ENCODE data around the gene MIGA2. TPM values are rescaled to one million over a fixed set of nuclear protein-coding genes. Genes with fewer than 3 reads are reported as not detected.
A peak's percentile ranks its signal among the peaks of the same experiment; 100 is the strongest.

Gene MIGA2
- total and polyA plus RNA-seq, 2 of the 4 experiments (the other 2 are of a cell fraction), result 12.5 to 25.3 TPM

DNA sequence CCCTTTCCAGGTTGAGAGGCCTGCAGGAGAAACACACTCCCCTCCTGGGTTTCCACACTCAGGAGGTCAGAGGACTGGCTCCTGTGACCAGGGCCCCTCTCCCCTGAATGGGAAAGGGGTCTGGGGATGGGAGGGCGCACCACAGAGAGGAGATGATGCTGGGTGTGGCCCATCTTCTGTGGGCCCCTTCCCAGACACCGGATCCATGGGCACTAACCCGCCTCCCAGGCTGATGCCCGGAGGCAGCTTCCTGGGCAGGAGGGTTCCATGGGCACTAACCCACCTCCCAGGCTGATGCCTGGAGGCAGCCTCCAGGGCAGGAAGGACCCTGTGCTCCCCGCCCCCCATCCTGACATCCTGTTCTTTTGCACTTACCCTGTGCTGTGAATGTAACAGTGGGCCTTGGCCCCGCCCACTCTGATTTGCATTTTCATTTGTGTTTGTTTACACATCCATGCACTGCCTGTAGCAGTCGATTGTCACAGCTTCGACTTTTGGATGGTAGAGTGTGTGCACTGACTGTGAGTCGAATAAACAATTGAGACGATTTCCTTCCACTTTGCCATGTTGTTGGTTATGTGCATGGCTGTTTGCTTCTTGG lies 35.2 kb downstream of the MIGA2 start:
- dilution Hi-C loops (cut with HindIII; ENCODE audit: low sequenced_read_pairs, unreplicated experiment), result no loop called here
- in situ Hi-C loops (cut with MboI; ENCODE audit: low sequenced_read_pairs), result no loop called here
- Histone ChIP-seq H3K9ac (ENCODE audit: low read depth, low read length) (no peak overlapping the region), H2BK120ac (ENCODE audit: low read depth, low read length) (no peak overlapping the region), H3K27ac (ENCODE audit: insufficient read depth, low read length) (no peak overlapping the region), H2AK5ac (ENCODE audit: low read depth, low read length) (no peak overlapping the region), H3K4me3 (ENCODE audit: insufficient read depth, low read depth, low read length) (no peak overlapping the region), H2AFZ (replicated peaks; ENCODE audit: low read length, poor library complexity) (no peak overlapping the region), H2BK15ac (ENCODE audit: low read depth, low read length) (no peak overlapping the region), H3K9me1 (ENCODE audit: insufficient read depth, low read length) (0 out of 2 replicates have a peak, but pooled peaks cover 6% of the 10 kb centered on the region), H4K5ac (ENCODE audit: low read depth, low read length) (no peak overlapping the region), H4K91ac (ENCODE audit: insufficient read depth, low read depth, low read length) (no peak overlapping the region), H3K4ac (ENCODE audit: low read depth, low read length) (no peak overlapping the region), H3K18ac (ENCODE audit: low read depth, low read length) (no peak overlapping the region), H3K23ac (ENCODE audit: low read depth, low read length) (no peak overlapping the region), H3K56ac (ENCODE audit: extremely low read depth, insufficient read depth, low read length) (no peak overlapping the region), H3K4me2 (ENCODE audit: low read depth, low read length) (no peak overlapping the region), H3K14ac (replicated peaks; ENCODE audit: low read depth, low read length) (no peak overlapping the region), H3K27me3 (ENCODE audit: control insufficient read depth, insufficient read depth, low read length) (no peaks in the 10 kb centered on the region), H4K20me1 (ENCODE audit: insufficient read depth, low read length) (no peaks in the 10 kb centered on the region), H2BK20ac (ENCODE audit: low read depth, low read length) (no peak overlapping the region), H3K4me1 (ENCODE audit: control insufficient read depth, insufficient read depth, low read length) (no peaks in the 10 kb centered on the region), H3K79me1 (ENCODE audit: low read depth in 1 of 2, low read length in 2 of 2) (no peaks in the 10 kb centered on the region), H3K36me3 (ENCODE audit: control insufficient read depth, insufficient read depth, low read length) (peaks cover 14% of the 10 kb centered on the region; the same call in 1 of the 2 replicates), H3K9me3 (ENCODE audit: control insufficient read depth, insufficient read depth, low read length) (no peaks in the 10 kb centered on the region), H2BK5ac (ENCODE audit: low read depth, low read length, poor library complexity, severe bottlenecking) (no peak overlapping the region), H2AK9ac (replicated peaks; ENCODE audit: low read depth, low read length, poor library complexity) (peak overlapping the region; percentile 28), H4K8ac (ENCODE audit: low read depth in 2 of 2, low read length in 2 of 2) (no peak overlapping the region)
- no peak; the same call in 1 of the 2 replicates for ATAC-seq (ENCODE audit: low read depth)
- 37% methylated on average over 3 of the region's 10 CpGs; no CpG with 5 or more reads in 1 of the 2 experiments for WGBS, 2 experiments (ENCODE audit: extremely low coverage in 2 of 2, insufficient read length in 1 of 2)
- intact Hi-C loops (cut with micrococcal nuclease), result no loop called here
- CTCF ChIA-PET, result no interaction called here
- DNase-seq, result no peak
- no TSS peak for BruUV-seq (replicated peaks)
- POLR2A ChIA-PET (ENCODE audit: unreplicated experiment), result no interaction called here
- TF ChIP-seq BHLHE40 (IDR thresholded peaks at IDR 0.05; ENCODE audit: low read depth, low read length) (no peak), MXI1 (IDR thresholded peaks at IDR 0.05; ENCODE audit: borderline replicate concordance, low read depth, low read length) (no peak), MAZ (IDR thresholded peaks at IDR 0.05; ENCODE audit: borderline replicate concordance, low read depth, low read length) (no peak), CHD1 (IDR thresholded peaks at IDR 0.05; ENCODE audit: low read depth, low read length) (no peak), RCOR1 (IDR thresholded peaks at IDR 0.05; ENCODE audit: insufficient replicate concordance, low read length) (no peak), CEBPB (IDR thresholded peaks at IDR 0.05; ENCODE audit: low read depth, low read length) (no peak), NFE2L2 (IDR thresholded peaks at IDR 0.05; ENCODE audit: low read depth, low read length) (no peak), SMC3 (IDR thresholded peaks at IDR 0.05; ENCODE audit: low read depth, low read length) (no peak)
- TF ChIP-seq, protein P1, sequence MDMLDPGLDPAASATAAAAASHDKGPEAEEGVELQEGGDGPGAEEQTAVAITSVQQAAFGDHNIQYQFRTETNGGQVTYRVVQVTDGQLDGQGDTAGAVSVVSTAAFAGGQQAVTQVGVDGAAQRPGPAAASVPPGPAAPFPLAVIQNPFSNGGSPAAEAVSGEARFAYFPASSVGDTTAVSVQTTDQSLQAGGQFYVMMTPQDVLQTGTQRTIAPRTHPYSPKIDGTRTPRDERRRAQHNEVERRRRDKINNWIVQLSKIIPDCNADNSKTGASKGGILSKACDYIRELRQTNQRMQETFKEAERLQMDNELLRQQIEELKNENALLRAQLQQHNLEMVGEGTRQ (IDR thresholded peaks at IDR 0.05; ENCODE audit: low read depth, low read length), result no peak
- TF ChIP-seq, protein P2, sequence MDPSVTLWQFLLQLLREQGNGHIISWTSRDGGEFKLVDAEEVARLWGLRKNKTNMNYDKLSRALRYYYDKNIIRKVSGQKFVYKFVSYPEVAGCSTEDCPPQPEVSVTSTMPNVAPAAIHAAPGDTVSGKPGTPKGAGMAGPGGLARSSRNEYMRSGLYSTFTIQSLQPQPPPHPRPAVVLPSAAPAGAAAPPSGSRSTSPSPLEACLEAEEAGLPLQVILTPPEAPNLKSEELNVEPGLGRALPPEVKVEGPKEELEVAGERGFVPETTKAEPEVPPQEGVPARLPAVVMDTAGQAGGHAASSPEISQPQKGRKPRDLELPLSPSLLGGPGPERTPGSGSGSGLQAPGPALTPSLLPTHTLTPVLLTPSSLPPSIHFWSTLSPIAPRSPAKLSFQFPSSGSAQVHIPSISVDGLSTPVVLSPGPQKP (IDR thresholded peaks at IDR 0.05; ENCODE audit: borderline replicate concordance, low read depth, low read length), result no peak
- TF ChIP-seq, protein P3, sequence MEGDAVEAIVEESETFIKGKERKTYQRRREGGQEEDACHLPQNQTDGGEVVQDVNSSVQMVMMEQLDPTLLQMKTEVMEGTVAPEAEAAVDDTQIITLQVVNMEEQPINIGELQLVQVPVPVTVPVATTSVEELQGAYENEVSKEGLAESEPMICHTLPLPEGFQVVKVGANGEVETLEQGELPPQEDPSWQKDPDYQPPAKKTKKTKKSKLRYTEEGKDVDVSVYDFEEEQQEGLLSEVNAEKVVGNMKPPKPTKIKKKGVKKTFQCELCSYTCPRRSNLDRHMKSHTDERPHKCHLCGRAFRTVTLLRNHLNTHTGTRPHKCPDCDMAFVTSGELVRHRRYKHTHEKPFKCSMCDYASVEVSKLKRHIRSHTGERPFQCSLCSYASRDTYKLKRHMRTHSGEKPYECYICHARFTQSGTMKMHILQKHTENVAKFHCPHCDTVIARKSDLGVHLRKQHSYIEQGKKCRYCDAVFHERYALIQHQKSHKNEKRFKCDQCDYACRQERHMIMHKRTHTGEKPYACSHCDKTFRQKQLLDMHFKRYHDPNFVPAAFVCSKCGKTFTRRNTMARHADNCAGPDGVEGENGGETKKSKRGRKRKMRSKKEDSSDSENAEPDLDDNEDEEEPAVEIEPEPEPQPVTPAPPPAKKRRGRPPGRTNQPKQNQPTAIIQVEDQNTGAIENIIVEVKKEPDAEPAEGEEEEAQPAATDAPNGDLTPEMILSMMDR (conservative IDR thresholded peaks at IDR 0.05; ENCODE audit: low read depth, low read length), result no peak

Measured in IMR-90 (cell line).